K562 (cell line): ENCODE measurements around the gene MTHFD2. TPM values are rescaled to one million over a fixed set of nuclear protein-coding genes. Genes with fewer than 3 reads are reported as not detected.

Experiments
- BRCA1 ChIP-seq, 2 experiments: fragments of 450-650 bp in 1 of 2; sonication (generic) in 1 of 2; formaldehyde crosslinking in 1 of 2; IDR thresholded peaks; 2 replicates each; pipeline versions ENCODE4 v1.5.0 to v1.6.1; 2017 to 2020; ENCODE audit warnings: mild to moderate bottlenecking in 1 of 2, missing genetic modification reagents in 1 of 2
- COPS2 ChIP-seq: fragments of 450-650 bp; conservative IDR thresholded peaks from 2 replicates; pipeline ENCODE4 v1.6.1; 2016; ENCODE audit warnings: mild to moderate bottlenecking, moderate library complexity
- CSDE1 ChIP-seq, 2 experiments: fragments of 450-650 bp; IDR thresholded peaks; 2 replicates each; pipeline ENCODE4 v1.6.1; 2016; ENCODE audit warnings: mild to moderate bottlenecking in 1 of 2
- CTCF ChIP-seq, 3 experiments: IDR thresholded peaks in 2 of 3; conservative IDR thresholded peaks in 1 of 3; 2 replicates each; pipeline ENCODE4 v1.5.1; 2011 to 2012; ENCODE audit warnings: low read length in 3 of 3, mild to moderate bottlenecking in 3 of 3, control low read depth in 2 of 3, improper control_type of control experiment in 1 of 3, inconsistent platforms in 1 of 3, low read depth in 1 of 3, mixed read lengths in 1 of 3, moderate library complexity in 1 of 3; ENCODE audit not compliant: insufficient read depth in 2 of 3
- ELF1 ChIP-seq: fragments of 200-800 bp; sonication (Bioruptor generic); IDR thresholded peaks from 2 replicates; pipeline ENCODE4 v1.6.1; 2016; ENCODE audit warnings: missing genetic modification characterization, missing compliant biosample characterization
- GTF2E2 ChIP-seq: fragments of 200-800 bp; sonication (Bioruptor generic); IDR thresholded peaks from 2 replicates; pipeline ENCODE4 v1.6.1; 2016; ENCODE audit warnings: missing genetic modification characterization, missing compliant biosample characterization
- HLTF ChIP-seq: fragments of 450-650 bp; IDR thresholded peaks from 2 replicates; pipeline ENCODE4 v1.6.1; 2016
- KLF1 ChIP-seq: fragments of 450-650 bp; IDR thresholded peaks from 2 replicates; pipeline ENCODE4 v1.6.1; 2016; ENCODE audit warnings: missing genetic modification characterization, missing compliant biosample characterization
- MAFG ChIP-seq: fragments of 450-650 bp; conservative IDR thresholded peaks from 2 replicates; pipeline ENCODE4 v1.6.1; 2016; ENCODE audit warnings: missing genetic modification characterization, missing compliant biosample characterization
- MCM7 ChIP-seq, 2 experiments: fragments of 450-650 bp; IDR thresholded peaks; 2 replicates each; pipeline ENCODE4 v1.6.1; 2016 to 2018
- POLR2AphosphoS5 ChIP-seq: IDR thresholded peaks from 2 replicates; pipeline ENCODE4 v1.6.1; 2011; ENCODE audit warnings: mild to moderate bottlenecking, low read depth, low read length, moderate library complexity; ENCODE audit not compliant: control insufficient read depth, insufficient read depth
- POU5F1 ChIP-seq: fragments of 150-350 bp; IDR thresholded peaks from 2 replicates; pipeline ENCODE4 v1.6.1; 2014; ENCODE audit warnings: borderline replicate concordance, low read length, low read depth, mild to moderate bottlenecking; ENCODE audit not compliant: partially characterized antibody
- RERE ChIP-seq: sonication (generic); formaldehyde crosslinking; IDR thresholded peaks from 2 replicates; pipeline ENCODE4 v1.8.0; 2023; ENCODE audit warnings: missing genetic modification reagents, mild to moderate bottlenecking, borderline replicate concordance
- RNF219 ChIP-seq: fragments of 250-450 bp; sonication (Bioruptor Pico); IDR thresholded peaks from 2 replicates; pipeline ENCODE4 v1.5.0; 2022; ENCODE audit warnings: mild to moderate bottlenecking
- TAF7 ChIP-seq: fragments of 450-650 bp; IDR thresholded peaks from 2 replicates; pipeline ENCODE4 v1.6.1; 2016; ENCODE audit warnings: missing genetic modification characterization, missing compliant biosample characterization
- ZFP36 ChIP-seq: fragments of 150-350 bp; IDR thresholded peaks from 2 replicates; pipeline ENCODE4 v1.6.1; 2018; ENCODE audit warnings: low read length, low read depth; ENCODE audit not compliant: partially characterized antibody
- ZNF431 ChIP-seq: sonication (generic); formaldehyde crosslinking; IDR thresholded peaks from 2 replicates; pipeline ENCODE4 v1.8.0; 2022; ENCODE audit warnings: mild to moderate bottlenecking, missing genetic modification reagents
- ZNF586 ChIP-seq: fragments of 450-650 bp; formaldehyde crosslinking; conservative IDR thresholded peaks from 2 replicates; pipeline ENCODE4 v1.4.0; 2020; ENCODE audit warnings: mild to moderate bottlenecking, moderate library complexity
- ZSCAN29 ChIP-seq: fragments of 450-650 bp; IDR thresholded peaks from 2 replicates; pipeline ENCODE4 v1.6.1; 2017
- polyA plus RNA-seq, 8 experiments: library from polyadenylated mRNA; depleted of rRNA in 4 of 8; stranded (reverse) in 5 of 8; unstranded in 3 of 8; fragments of >200 nt; fragmentation: Nextera tagmentation in 2 of 8; fragmentation: Illumina TruSeq in 1 of 8; extraction: Ambion mirVana in 2 of 8; extraction: Trizol in 1 of 8; gene quantifications; 2 replicates each; pipeline versions ENCODE4 v1.2.1 to v1.2.3, GENCODE V29; 2011 to 2014; ENCODE audit warnings: inconsistent platforms in 1 of 8, missing spikeins in 1 of 8
- total RNA-seq, 7 experiments: library from RNA; depleted of rRNA in 6 of 7; stranded (reverse); fragments of >200 nt in 6 of 7; fragmentation: Illumina TruSeq in 2 of 7; extraction: Trizol in 2 of 7; gene quantifications; 2 replicates each; pipeline versions ENCODE4 v1.2.1 to v1.2.3, GENCODE V29; 2011 to 2021; ENCODE audit warnings: low replicate concordance in 1 of 7

Gene MTHFD2
- total and polyA plus RNA-seq, 9 of the 15 experiments (the other 6 are each of a cell fraction or from before 2014, with no cell fraction given), result 113 to 520 (median 234) TPM

GRCh38 chr2:74198461-74199274 is at the start of gene MTHFD2 (continued):
- 0 out of 2 replicates have a peak, but pooled peaks have one; percentile 84 for TF ChIP-seq RERE (CRISPR knock-in tag)
- TF ChIP-seq BRCA1 (IDR thresholded peaks at IDR 0.05), result no peak
- no peak for TF ChIP-seq BRCA1 (CRISPR knock-in tag; IDR thresholded peaks at IDR 0.05)
- no peak for TF ChIP-seq ZFP36
- no peak for TF ChIP-seq ELF1
- no peak for TF ChIP-seq ZSCAN29
- TF ChIP-seq HLTF, result no peak
- no peak for TF ChIP-seq RNF219 (CRISPR knock-in tag)
- TF ChIP-seq ZNF431 (CRISPR knock-in tag), result peak; percentile 75
- TF ChIP-seq GTF2E2 (tag), result peak; percentile 97; the same call in 1 of the 2 replicates
- TF ChIP-seq MCM7 (IDR thresholded peaks at IDR 0.05), result no peak
- TF ChIP-seq POU5F1, result no peak
- TF ChIP-seq COPS2, result no peak
- TF ChIP-seq KLF1, result peak; percentile 77
- no peak for TF ChIP-seq CSDE1 (IDR thresholded peaks at IDR 0.05)
- TF ChIP-seq ZNF586, result no peak
- peak; percentile 83 to 86 (median 85) for TF ChIP-seq CTCF (IDR thresholded peaks at IDR 0.05 in 2 of 3, conservative IDR thresholded peaks at IDR 0.05 in 1 of 3; ENCODE audit: insufficient read depth in 2 of 3, low read depth in 1 of 3, low read length in 3 of 3)
- no peak for TF ChIP-seq MAFG (tag)
- peak; percentile 93 for TF ChIP-seq POLR2AphosphoS5
- peak; percentile 91 for TF ChIP-seq TAF7 (tag)
